SH-SY5Y (cell line): ENCODE measurements around the gene RERE.

Source experiments
- GATA2 ChIP-seq: IDR thresholded peaks from 2 replicates; pipeline ENCODE4 v1.6.1; 2011; ENCODE audit warnings: mild to moderate bottlenecking, low read depth, low read length
- GATA3 ChIP-seq: IDR thresholded peaks from 2 replicates; pipeline ENCODE4 v1.6.1; 2011; ENCODE audit warnings: low read depth, mild to moderate bottlenecking, low read length, moderate library complexity

DNA sequence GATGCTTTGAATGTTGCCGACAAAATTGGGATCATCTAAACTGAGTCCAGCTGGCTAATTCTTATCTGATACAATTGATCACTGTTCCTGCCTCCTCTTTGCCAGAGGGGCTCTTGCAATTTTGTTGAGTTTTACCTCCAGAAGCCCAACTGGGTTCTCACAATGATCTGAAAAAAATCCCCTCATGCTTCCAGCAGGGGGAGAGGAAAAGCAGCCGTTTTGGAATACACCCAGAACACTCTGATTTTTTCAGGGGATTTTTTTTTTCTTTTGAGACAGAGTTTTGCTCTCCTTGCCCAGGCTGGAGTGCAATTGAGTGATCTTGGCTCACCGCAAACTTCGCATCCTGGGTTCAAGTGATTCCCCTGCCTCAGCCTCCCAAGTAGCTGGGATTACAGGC, 13.9 kb upstream of the RERE start:
- no peak for TF ChIP-seq GATA2
- TF ChIP-seq GATA3: no peak
